ENCODE data around the gene ANKRD53.
"Not testable (repeated sequence)": the region's sequence is repeated elsewhere in the genome, so short reads cannot be mapped to it uniquely, and the experiment has no call there.

Gene ANKRD53

DNA sequence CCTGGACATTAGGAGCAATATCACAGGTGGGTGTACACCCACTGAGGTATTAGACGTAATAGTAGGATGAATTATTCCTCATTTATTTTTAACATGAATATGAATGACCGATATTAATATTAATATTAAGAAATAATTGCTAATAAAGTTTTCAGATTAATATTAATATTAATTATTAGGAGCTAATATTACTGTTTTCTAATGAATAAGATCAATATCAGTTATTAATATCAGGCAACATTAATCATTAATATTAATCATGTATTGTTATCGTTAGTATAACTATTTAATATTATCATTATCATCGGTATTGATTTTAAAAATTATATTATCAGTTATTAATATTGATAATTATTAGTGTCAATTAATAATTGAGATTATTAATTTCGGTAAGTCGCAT lies 41.6 kb downstream of the ANKRD53 start:
- FAIRE-seq: not testable (repeated sequence)

DNA sequence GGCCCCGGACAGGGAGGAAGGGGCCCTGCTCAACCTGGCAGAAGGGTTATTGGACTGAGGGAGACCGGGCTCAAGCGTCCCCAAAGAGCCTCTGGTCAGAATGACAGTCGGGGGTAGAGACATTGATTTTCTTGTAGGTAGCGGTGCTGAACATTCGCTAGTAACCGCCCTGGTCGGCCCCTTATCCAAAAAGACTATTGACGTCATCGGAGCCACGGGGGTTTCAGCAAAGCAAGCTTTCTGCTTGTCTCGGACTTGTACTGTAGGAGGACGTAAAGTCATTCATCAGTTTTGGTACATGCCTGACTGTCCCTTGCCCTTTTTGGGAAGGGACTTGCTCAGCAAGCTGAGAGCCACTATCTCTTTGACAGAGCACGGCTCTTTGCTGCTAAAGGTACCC lies 43.0 kb downstream of the ANKRD53 start:
- not testable (repeated sequence) for FAIRE-seq

DNA sequence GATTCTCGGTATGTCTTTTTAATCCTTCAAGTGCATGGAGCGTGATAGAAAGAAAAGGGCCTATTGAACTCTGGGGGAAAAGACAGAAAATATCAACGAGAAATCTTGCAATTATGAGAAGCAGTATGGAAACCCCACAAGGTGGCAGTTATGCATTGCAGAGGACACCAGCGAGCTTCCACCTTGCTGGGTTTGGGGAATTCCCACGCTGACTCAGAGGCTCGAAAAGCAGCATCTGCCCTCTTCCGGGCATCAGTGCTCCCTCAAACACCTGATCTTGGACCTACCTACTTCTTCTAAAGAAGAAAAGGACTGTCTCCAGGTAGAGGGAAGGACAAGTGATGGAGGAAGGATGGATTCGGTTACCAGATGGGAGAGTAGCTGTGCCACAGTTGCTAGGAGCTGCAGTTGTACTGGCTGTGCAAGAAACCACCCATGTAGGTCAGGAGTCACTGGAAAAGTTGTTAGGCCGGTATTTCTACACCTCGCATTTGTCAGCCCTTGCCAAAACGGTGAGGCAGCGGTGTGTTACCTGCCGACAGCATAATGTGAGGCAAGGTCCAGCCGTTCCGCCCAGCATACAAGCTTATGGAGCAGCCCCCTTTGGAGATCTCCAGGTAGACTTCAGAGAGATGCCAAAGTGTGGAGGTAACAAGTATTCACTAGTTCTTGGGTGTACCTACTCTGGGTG lies 45.3 kb downstream of the ANKRD53 start:
- FAIRE-seq: not testable (repeated sequence)
